ENCODE measurements around the gene KRT74. TPM values are rescaled to one million over a fixed set of nuclear protein-coding genes. Genes with fewer than 3 reads are reported as not detected.

The KRT74 gene
- total RNA-seq, 1 donor from 2014 or later, result not detected

GRCh38 chr12:52590021-52590420 lies 16.4 kb upstream of the KRT74 start:
- Histone ChIP-seq H3K4me3 (ENCODE audit: low read depth, low read length) (no peak overlapping the region), H3K27me3 (ENCODE audit: control insufficient read depth, insufficient read depth, low read length) (peaks cover 4% of the 10 kb centered on the region), H3K36me3 (ENCODE audit: control insufficient read depth, insufficient read depth, low read length) (no peaks in the 10 kb centered on the region)
- no peak for DNase-seq (ENCODE audit: low read depth)
- TF ChIP-seq, protein P1, sequence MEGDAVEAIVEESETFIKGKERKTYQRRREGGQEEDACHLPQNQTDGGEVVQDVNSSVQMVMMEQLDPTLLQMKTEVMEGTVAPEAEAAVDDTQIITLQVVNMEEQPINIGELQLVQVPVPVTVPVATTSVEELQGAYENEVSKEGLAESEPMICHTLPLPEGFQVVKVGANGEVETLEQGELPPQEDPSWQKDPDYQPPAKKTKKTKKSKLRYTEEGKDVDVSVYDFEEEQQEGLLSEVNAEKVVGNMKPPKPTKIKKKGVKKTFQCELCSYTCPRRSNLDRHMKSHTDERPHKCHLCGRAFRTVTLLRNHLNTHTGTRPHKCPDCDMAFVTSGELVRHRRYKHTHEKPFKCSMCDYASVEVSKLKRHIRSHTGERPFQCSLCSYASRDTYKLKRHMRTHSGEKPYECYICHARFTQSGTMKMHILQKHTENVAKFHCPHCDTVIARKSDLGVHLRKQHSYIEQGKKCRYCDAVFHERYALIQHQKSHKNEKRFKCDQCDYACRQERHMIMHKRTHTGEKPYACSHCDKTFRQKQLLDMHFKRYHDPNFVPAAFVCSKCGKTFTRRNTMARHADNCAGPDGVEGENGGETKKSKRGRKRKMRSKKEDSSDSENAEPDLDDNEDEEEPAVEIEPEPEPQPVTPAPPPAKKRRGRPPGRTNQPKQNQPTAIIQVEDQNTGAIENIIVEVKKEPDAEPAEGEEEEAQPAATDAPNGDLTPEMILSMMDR (IDR thresholded peaks at IDR 0.05; ENCODE audit: insufficient read depth, low read length, poor library complexity, severe bottlenecking), result no peak

- H3K36me3 ChIP-seq (ENCODE audit: control insufficient read depth, insufficient read depth, low read length), result no peaks in the 10 kb centered on the region
- TF ChIP-seq, protein P1 (IDR thresholded peaks at IDR 0.05; ENCODE audit: insufficient read depth, low read length, poor library complexity, severe bottlenecking), result no peak
- peaks cover 1% of the 10 kb centered on the region for H3K27me3 ChIP-seq (ENCODE audit: control insufficient read depth, insufficient read depth, low read length)
- no peak for DNase-seq (ENCODE audit: low read depth)
- no peak overlapping the region for H3K4me3 ChIP-seq (ENCODE audit: low read depth, low read length)
Measured at GRCh38 chr12:52587563-52587962, 13.9 kb upstream of the KRT74 start.

- Histone ChIP-seq H3K27me3 (ENCODE audit: control insufficient read depth, insufficient read depth, low read length) (peaks cover 2% of the 10 kb centered on the region), H3K36me3 (ENCODE audit: control insufficient read depth, insufficient read depth, low read length) (no peaks in the 10 kb centered on the region), H3K4me3 (ENCODE audit: low read depth, low read length) (no peak overlapping the region)
- DNase-seq (ENCODE audit: low read depth), result no peak
- TF ChIP-seq, protein P1 (IDR thresholded peaks at IDR 0.05; ENCODE audit: insufficient read depth, low read length, poor library complexity, severe bottlenecking), result no peak
Measured at GRCh38 chr12:52585946-52586345, 12.3 kb upstream of the KRT74 start.

DNA sequence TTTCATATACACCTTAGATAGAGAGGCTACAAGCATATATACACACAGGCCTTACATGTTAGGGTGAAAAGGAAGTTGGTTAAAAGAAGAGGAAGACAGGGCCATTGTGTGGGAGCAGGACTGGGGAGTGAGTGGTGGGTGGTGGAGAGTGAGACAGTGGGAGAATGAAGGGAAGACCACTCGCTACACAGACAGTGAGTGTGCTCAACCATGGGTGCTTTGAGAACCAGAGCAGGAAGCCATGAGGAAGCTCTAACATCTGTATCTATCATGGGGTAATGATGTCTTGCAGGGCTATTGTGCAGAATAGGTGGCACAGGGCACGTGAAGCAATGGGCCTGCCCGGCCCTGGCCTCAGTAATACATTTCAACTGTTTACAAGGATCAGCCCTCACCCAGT lies 11.4 kb upstream of the KRT74 start:
- TF ChIP-seq, protein P1 (IDR thresholded peaks at IDR 0.05; ENCODE audit: insufficient read depth, low read length, poor library complexity, severe bottlenecking), result no peak
- Histone ChIP-seq H3K36me3 (ENCODE audit: control insufficient read depth, insufficient read depth, low read length) (no peaks in the 10 kb centered on the region), H3K4me3 (ENCODE audit: low read depth, low read length) (no peak overlapping the region), H3K27me3 (ENCODE audit: control insufficient read depth, insufficient read depth, low read length) (peaks cover 2% of the 10 kb centered on the region)
- no peak for DNase-seq (ENCODE audit: low read depth)

DNA sequence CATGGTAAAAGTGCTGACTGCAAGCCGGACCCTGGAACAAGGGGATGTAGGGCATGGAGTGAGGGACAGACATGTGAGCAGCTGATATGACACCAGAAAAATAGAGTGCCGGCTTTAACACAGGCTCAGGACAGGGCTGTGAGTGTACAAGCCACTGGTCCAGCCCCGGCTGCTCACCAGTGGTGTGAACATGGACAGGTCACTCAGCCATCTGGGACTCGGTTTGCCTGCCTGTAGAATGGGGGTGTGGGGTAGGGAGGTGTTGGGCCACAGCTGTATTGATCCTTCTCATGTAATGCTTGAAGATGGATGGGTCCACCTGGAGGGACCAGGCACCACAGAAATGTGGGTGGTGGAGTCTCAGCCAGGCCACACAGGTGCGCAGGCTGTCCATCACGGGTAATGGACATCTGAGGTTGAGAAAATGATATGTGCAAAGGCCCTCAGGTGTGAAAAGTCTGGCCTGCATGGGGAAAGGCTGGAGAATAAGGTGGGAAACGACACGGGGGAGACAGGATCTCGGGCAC lies 10.6 kb upstream of the KRT74 start:
- Histone ChIP-seq H3K4me3 (ENCODE audit: low read depth, low read length) (no peak overlapping the region), H3K36me3 (ENCODE audit: control insufficient read depth, insufficient read depth, low read length) (no peaks in the 10 kb centered on the region), H3K27me3 (ENCODE audit: control insufficient read depth, insufficient read depth, low read length) (peaks cover 6% of the 10 kb centered on the region)
- TF ChIP-seq, protein P1 (IDR thresholded peaks at IDR 0.05; ENCODE audit: insufficient read depth, low read length, poor library complexity, severe bottlenecking), result no peak
- DNase-seq (ENCODE audit: low read depth), result no peak

- Histone ChIP-seq H3K36me3 (ENCODE audit: control insufficient read depth, insufficient read depth, low read length) (no peaks in the 10 kb centered on the region), H3K27me3 (ENCODE audit: control insufficient read depth, insufficient read depth, low read length) (peaks cover 8% of the 10 kb centered on the region), H3K4me3 (ENCODE audit: low read depth, low read length) (no peak overlapping the region)
- DNase-seq (ENCODE audit: low read depth), result no peak
- TF ChIP-seq, protein P1 (IDR thresholded peaks at IDR 0.05; ENCODE audit: insufficient read depth, low read length, poor library complexity, severe bottlenecking), result peak; percentile 73
Measured at GRCh38 chr12:52582971-52583456, 9.4 kb upstream of the KRT74 start.

Measured in kidney epithelial cell (primary cell).